Fibroblast of pulmonary artery (primary cell): ENCODE results near the gene ZMIZ2.

ENCODE experiments used
- DNase-seq: peaks from one replicate; pipeline ENCODE4 v3.0.0-alpha.2; 2010; ENCODE audit warnings: low read depth
- H3K4me3 ChIP-seq: replicated peaks from 2 replicates; pipeline ENCODE4 v1.5.1; 2011; ENCODE audit warnings: low read depth, mild to moderate bottlenecking, control low read depth, low read length, moderate library complexity
- TF ChIP-seq, protein P1 (sequence below): IDR thresholded peaks from 2 replicates; pipeline ENCODE4 v1.5.1; 2011; ENCODE audit warnings: mild to moderate bottlenecking, control low read depth, low read length, inconsistent platforms; ENCODE audit errors: missing control alignments

ZMIZ2 gene

DNA sequence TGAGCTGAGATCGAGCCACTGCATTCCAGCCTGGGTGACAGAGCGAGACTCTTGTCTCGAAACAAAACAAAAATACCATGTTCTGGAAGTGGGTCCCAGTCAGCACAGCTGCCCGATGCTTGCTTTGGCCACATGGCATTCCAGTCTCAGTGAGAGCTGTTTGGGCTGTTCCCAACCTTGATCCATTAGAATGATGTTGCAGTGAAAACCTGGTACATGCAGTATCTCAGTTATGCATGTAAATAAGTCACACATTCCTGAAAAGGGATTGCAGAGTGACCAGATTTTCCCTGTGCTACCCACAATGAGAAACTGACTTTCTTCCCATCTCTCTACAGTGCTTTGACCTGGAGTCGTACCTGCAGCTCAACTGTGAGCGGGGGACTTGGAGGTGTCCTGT lies 15.4 kb downstream of the ZMIZ2 start:
- no peak for DNase-seq
- no peak overlapping the region for H3K4me3 ChIP-seq
- TF ChIP-seq, protein P1, sequence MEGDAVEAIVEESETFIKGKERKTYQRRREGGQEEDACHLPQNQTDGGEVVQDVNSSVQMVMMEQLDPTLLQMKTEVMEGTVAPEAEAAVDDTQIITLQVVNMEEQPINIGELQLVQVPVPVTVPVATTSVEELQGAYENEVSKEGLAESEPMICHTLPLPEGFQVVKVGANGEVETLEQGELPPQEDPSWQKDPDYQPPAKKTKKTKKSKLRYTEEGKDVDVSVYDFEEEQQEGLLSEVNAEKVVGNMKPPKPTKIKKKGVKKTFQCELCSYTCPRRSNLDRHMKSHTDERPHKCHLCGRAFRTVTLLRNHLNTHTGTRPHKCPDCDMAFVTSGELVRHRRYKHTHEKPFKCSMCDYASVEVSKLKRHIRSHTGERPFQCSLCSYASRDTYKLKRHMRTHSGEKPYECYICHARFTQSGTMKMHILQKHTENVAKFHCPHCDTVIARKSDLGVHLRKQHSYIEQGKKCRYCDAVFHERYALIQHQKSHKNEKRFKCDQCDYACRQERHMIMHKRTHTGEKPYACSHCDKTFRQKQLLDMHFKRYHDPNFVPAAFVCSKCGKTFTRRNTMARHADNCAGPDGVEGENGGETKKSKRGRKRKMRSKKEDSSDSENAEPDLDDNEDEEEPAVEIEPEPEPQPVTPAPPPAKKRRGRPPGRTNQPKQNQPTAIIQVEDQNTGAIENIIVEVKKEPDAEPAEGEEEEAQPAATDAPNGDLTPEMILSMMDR: no peak

DNA sequence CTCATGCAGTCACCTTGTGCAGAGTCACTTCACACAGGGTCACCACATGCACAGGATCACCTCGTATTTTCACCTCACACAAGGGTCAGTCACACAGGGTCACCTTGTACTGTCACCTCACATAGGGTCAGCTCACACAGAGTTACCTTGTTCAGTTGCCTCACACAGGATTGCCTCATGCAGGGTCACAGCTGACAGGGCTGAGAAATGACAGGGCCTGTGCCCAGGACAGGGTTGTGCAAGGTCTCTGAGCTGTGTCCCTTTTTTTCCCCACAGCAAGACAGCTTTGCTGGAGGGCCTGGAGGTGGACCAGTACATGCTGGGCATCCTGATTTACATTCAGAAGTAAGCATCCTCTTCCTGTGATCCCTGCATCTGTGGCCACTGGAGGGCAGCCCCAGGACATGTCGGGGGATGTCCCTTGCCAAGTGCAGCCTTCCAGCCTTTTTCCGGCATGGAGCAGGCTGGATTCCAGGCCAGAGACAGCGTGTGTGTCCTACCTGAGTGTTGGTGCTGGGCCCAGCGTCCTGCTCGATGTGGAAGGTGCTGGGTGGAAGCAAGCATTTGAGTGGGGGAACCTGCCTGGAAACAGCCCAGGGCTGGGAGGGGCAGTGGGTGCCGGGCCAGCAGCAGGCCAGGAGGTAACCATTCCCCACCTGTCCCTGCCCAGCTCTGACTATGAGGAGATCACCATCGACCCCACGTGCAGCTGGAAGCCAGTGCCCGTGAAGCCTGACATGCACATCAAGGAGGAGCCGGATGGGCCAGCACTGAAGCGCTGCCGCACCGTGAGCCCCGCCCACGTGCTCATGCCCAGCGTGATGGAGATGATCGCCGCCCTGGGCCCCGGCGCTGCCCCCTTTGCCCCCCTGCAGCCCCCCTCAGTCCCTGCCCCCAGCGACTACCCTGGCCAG lies 16.3 kb downstream of the ZMIZ2 start:
- TF ChIP-seq, protein P1: peak; percentile 0
- no peak overlapping the region for H3K4me3 ChIP-seq
- DNase-seq: no peak

DNA sequence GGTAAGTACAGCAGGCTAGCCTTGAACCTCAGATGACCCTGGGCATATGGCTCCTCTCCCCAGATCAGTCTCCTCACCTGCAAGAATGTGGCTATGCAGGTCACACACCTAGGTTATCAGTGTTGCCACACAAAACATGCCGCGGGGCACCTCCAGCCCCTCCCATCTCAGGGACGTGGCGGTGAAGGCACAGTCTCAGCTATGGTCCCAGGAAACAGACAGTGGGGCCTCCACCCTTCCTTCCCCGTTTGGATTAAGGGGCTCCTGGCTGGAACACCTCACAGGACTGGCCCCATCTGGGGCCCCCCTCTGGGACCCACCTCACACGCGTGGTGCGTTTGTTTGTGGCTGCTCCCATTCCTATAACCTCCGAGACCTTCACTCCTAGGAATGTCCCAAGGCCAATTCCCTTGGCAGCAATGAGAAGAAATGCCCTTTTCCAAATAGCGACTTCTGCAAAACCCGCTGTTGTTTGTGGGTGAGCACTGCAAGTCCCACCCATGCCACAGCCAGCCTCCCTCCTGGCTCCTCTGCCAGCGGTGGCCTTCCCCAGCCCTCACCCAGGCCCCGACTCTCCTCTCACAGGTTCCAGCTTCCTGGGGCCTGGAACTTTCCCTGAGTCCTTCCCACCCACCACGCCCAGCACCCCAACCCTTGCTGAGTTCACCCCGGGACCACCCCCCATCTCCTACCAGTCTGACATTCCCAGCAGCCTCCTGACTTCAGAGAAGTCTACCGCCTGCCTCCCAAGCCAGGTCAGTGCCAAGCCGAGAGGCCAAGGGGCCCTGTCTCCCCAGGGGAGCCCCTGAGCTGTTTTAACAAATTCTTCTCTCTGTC lies 17.1 kb downstream of the ZMIZ2 start:
- TF ChIP-seq, protein P1: no peak
- no peak for DNase-seq
- no peak overlapping the region for H3K4me3 ChIP-seq

DNA sequence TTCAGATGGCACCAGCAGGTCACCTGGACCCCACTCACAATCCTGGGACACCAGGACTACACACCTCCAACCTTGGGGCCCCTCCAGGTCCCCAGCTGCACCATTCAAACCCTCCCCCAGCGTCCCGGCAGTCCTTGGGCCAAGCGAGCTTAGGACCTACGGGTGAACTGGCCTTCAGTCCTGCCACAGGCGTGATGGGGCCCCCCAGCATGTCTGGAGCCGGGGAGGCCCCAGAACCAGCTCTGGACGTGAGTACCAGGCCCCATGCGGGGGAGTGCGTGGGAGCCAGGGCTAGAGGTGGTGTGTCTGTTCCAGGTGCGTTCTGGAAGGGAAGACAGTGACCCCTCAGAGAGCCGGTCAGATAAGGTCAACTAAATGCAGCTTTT lies 17.8 kb downstream of the ZMIZ2 start:
- DNase-seq: no peak
- TF ChIP-seq, protein P1: no peak
- no peak overlapping the region for H3K4me3 ChIP-seq

DNA sequence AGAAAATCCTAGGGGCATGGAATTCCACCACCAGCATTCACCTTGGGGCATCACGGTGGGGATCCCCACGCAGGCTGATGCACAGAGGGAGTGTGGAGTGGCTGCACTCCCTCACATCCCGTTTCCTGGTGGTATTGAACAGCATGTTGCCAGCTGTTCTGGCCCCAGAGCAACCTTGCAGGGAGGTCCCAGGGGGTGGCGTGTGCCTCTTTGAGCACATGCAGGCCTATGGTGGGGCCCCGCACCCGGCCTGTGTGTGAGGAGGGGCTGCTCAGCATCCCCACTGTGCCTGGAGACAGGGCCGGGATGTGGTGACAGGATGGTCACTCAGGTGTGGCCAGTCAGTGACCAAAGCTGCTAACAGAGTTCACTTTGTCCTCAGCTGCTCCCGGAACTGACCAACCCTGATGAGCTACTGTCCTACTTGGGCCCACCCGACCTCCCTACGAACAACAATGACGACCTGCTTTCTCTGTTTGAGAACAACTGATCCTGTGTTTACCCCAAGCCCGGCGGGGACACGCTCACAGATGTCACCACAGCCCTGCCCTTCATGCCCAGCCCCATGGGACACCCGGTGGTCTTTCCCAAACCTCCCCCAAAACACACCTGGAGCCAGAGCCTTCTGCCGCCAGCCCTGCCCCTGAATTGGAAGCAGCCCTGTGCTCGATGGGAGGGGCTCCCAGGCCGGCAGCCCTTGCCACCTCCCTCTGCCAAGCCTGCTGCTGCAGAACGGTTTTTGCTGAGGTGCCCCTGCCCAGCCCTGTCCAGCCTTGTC lies 18.7 kb downstream of the ZMIZ2 start:
- TF ChIP-seq, protein P1: no peak
- no peak for DNase-seq
- no peak overlapping the region for H3K4me3 ChIP-seq

DNA sequence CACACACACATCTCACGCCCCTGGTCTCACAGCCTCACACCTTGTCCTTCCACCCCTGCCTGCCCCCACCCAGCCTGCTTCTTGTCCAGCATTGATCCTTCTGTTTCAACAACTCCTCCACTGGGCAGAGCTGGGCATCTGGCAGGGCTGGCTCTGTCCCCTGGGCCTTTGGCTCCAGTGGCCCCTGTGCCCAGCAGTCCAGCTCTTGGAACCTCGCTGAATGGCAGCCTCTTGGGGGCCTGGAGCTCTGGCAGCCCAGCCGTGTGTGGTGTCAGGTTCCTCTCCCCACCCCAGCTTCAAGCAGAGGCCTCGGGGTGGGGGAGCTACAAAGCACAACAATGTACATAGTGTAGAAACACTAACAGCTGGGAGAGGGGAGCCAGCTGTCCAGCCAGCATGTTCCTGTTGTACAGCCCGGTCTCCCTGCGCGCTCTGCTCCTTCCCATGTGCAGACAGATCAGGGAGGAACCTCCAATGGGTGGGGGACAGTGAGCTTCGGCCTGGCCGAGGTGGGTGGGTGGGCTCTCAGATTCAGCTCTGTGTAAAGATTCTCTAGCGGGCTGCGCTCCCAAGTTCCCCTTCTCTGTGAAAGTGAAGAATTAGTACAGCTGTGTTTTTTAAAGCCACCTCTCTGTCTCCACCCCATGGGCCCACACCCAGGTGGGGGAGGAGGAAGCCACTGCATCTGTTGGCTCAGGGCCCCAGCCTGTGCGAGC lies 19.4 kb downstream of the ZMIZ2 start:
- TF ChIP-seq, protein P1: no peak
- peak; percentile 78 for DNase-seq
- no peak overlapping the region for H3K4me3 ChIP-seq
